GM19025 (cell line): ENCODE results near the gene TMEM61.
"Not testable (repeated sequence)": the region's sequence is repeated elsewhere in the genome, so short reads cannot be mapped to it uniquely, and the experiment has no call there.

ENCODE experiments used
- ATAC-seq: cut with Tn5 transposase; IDR thresholded peaks from one replicate; pipeline ENCODE4 v1.9.1; 2021; ENCODE audit warnings: mild to moderate bottlenecking, low read depth, moderate library complexity; ENCODE audit not compliant: unreplicated experiment

Gene TMEM61

DNA sequence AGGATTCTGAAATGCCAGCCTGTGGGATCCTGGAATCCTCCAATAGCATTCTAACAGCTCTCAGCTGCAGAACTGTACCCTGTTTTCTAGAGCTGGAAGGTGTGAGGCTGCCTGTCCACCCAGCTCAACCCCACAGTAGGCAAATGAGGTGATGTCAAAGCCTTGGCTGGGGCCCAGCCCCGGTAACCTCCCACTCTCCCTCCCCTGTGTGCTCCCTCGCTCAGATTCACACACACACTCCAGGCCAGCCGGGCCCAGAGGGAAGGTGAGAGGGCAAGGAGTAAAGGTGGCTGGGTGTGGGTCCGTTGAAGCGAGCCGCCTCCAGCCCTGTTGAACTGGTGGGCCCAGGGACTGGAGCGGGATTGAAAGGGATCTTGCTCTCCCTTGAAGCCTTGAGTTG, 18.2 kb downstream of the TMEM61 start, which contains the start of gene BSND:
Gene BSND (plus strand): TSS at position 257 of the 400 bp plus-strand sequence. CDS start 254 bp downstream, outside the sequence.
- ATAC-seq, result no peak

DNA sequence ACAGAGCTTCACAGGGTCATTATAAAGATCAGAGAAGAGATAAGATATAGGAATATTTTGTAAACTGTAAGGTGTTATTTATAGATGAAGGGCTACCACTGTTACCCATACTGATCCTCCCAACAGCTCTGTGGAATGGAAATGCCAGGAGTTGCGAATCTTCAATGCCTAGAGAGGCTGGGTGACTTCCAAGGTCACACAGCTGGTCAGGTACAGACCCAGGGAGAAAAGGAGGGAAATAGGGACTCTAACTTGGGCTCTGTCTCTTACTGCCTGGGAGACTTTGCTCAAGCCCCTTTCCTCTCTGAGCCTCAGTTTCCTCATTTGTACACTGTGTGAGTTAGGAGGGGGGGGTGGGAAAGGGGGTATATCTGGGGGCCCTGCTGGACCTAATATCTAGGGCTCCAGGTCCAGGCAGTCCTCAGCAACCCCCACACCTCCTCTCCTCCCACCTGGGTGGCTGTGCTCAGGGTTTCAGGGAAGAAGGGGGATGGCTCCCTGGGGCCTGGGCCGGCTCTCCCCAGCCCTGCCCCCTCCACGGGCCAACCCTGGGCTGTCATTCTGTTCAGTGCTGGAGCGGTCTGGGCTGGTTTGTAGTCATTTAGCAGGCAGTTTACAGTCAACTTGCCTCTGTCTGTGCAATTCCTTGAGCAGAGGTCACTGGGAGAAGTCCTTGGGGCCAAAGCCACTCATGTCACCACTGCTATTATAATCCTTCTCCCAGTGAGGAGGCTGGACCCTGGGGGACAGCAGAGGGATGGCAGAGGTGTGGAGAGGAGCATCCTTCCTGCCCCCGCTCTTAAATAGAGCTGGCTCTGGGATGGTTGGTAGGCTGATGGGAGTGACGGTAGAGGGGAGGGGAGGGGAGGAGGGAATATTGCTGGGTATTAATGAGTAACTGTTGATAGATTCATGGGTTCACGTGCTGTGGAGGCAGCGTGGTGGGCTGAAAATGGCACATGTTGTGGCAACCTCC, 20.0 kb downstream of the TMEM61 start:
- no peak for ATAC-seq

DNA sequence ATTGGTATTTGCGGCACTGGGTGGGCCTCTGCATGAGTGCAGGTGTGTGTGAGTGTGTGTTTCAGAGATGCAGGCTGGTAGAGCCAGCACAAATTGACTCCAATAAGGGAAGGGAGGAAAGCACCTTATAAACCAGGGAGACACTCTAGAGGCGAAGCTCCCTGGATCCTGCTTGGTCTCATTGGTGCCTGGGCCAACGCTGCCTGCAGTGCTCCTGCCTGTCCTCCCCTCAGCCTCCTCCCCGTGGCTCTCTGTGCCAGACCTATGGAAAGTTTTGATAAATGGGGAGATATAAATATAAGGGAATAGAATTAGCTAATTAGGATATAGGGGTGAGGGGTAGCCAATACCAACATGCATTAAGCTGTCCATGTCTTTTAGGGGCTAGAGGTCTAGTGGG, 20.9 kb downstream of the TMEM61 start:
- no peak for ATAC-seq

- no peak for ATAC-seq
Observed at GRCh38 chr1:55002686-55003085, 22.3 kb downstream of the TMEM61 start.

DNA sequence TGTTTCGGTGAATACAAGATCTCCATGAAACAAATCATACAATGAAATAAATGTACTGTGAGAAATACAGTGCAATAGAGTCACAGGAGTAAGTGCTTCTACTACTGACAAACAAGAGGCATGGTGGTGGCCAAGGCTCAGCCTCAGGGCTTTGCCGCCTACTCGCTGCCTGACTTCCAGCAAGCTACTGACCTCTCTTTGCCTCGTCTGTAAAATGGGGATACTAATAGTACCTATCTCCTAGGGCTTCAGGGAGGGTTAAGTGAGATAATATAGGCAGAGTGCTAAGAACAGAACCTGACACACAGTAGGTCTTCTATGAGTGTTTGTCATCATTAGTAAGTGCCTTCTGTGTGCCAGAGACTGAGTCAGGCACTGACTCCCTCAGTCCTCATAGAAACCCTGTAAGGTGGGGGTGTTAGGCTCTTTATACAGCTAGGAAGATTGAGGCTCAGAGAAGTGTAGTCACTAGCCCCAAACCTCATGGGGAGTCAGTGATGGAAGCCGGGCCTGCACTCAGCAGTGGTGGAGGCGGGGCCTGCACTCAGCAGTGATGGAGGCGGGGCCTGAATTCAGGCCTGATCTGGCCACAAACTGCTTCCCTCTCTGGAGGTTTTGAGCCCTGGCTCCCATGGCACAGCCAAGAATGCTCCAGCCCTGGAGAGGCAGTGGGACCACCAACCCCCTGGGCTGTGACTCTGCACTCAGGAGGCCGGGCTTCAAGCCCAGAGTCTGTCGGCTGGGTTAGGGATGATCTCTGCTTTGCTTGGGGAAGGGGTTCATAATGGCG, 25.1 kb downstream of the TMEM61 start:
- no peak for ATAC-seq

DNA sequence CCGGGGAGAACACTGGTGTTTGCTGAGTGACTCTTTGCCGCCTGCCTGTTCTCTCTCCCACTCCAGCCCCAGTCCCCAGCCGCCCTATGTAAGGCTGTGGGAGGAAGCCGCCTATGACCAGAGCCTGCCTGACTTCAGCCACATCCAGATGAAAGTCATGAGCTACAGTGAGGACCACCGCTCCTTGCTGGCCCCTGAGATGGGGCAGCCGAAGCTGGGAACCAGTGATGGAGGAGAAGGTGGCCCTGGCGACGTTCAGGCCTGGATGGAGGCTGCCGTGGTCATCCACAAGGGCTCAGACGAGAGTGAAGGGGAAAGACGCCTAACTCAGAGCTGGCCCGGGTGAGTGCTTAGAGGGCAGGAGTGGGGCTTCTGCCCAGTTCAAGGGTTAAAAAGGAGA, 26.5 kb downstream of the TMEM61 start:
- ATAC-seq, result no peak

DNA sequence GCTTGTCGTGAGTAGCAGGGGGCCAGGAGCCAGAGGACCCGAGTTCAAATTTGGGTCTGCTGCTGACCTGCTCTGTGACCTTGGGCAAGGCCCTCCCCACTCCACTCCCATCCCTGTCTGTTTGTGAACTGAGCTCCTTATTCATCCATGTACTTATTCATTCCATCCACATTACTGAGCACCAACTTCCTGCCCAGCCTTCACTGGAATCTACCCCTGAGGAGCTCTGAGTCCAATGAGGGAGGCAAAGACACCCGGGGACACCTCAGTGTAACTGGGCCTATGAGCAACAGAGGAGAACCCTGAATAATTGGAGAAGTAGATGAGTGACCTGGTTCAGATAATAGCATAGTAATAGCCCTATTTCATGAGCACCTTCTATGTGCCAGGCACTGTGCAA, 27.2 kb downstream of the TMEM61 start:
- no peak for ATAC-seq

DNA sequence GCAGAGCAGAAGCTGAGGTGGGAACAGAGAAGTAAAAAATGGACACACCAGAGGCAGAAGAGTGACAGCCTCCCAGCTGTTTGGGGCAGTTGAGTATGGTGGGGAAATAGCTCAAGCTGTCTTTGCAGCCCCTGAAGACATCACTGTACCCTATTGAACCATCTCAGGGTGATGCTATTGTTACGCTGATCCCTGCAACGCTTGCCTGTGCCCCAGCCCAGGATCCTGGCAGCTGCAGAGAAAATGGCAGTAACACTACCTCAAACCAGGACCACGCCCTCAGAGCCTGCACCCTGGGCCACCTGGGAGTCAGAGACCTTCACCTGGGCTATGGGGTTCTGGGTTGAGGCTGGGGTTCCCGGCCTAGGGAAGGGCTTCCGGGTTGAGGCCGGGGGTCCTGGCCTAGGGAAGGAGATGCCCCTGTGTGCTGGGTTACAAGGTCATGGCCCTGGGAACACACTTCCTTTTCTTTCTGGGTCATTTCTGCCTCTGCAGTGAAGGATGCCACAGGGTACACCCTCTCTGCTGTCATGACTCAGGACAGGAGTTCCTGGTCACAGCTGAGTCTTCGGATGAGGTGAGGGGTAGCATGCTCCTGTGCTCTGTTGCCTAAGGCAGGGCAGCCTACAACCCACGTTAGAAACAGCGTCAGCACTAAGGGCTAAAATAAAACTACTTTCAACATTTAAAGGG, 29.9 kb downstream of the TMEM61 start:
- ATAC-seq, result no peak

DNA sequence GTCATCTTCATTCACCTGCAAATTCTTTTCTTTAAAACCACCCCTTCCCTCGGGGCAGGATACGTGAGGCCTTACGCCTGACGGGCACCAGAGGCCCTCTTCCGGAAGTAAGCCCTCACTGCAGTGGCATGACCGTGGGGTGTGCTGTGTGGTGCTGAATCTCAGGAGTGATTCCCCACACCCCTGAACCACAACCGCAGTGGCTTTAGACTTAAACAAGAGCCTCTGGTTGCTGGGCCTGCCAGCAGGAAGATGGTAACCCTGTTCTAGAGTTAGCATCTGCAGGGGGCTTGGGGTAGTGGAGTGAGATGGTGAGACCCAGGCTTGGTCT, 30.4 kb downstream of the TMEM61 start:
- ATAC-seq, result no peak

DNA sequence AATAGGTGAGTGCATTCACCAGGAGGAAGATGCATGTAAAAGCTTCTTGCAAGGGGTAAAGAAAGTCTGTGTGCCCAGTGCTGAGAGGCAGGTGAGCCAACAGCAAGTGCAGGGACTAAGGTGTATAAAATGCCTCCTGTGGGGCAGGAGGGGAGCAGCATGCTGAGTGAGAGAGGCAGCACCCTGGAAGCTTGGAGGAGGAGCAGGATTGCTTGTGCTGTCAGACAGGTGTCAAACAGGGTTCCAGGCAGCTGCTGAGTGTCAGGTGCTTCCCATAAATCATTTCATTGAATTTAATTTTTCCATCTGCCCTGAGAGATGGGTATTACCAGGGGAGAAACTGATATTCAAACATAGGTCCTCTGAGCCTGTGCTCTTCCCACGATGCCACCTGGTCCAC, 32.2 kb downstream of the TMEM61 start:
- no peak for ATAC-seq

- no peak for ATAC-seq
Observed at GRCh38 chr1:55015123-55015522, 34.7 kb downstream of the TMEM61 start.

GRCh38 chr1:55015731-55016620, 35.5 kb downstream of the TMEM61 start:
- ATAC-seq, result no peak

DNA sequence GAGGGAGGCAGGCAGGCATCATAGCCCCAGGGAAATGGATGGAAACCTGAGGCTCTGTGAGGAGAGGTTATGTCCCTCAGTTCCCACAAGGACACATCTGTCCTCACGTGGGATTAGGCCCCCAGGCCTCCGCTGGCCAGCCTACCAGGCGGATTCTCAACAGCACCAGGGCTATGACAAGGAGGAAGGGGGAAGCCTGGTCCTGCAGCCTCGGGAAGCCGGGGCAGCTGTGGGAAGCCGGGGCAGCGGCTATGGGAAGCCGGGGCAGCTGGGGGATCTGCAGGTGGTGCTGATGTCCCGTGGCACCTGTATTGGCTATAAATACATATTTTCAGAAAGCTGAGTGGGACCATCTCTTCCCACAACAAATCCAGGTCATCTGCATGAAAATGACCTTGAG, 38.0 kb downstream of the TMEM61 start:
- ATAC-seq, result no peak

- peak; percentile 63 for ATAC-seq
Observed at GRCh38 chr1:55021942-55022546, 41.6 kb downstream of the TMEM61 start.

DNA sequence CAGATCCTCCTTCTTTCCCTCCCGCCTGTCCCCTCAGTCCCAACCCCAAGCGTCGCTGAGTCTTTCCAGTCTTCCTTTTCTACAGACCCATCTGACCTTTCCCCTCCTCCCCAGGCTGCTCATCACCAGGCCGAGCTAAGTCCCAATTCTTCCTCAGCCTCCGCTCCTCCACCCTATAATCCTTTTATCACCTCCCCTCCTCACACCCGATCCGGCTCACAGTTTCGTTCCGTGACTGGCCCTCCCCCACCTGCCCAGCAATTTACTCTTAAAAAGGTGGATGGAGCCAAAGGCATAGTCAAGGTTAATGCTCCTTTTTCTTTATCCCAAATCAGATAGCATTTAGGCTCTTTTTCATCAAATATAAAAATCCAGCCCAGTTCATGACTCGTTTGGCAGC, 43.7 kb downstream of the TMEM61 start:
- ATAC-seq, result not testable (repeated sequence)

- ATAC-seq, result not testable (repeated sequence)
Observed at GRCh38 chr1:55026682-55027081, 46.3 kb downstream of the TMEM61 start.

DNA sequence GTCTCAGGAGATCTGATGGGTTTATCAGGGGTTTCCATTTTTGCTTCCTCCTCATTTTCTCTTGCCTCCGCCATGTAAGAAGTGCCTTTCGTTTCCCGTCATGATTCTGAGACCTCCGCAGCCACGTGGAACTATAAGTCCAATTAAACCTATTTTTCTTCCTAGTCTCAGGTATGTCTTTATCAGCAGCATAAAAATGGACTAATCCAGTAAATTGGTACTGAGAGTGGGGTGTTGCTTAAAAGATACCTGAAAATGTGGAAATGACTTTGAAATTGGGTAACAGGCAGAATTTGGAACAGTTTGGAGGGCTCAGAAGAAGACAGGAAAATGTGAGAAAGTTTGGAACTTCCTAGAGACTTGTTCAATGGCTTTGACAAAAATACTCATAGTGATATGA, 50.7 kb downstream of the TMEM61 start:
- not testable (repeated sequence) for ATAC-seq

GRCh38 chr1:55033265-55033614, 52.8 kb downstream of the TMEM61 start:
- no peak for ATAC-seq

DNA sequence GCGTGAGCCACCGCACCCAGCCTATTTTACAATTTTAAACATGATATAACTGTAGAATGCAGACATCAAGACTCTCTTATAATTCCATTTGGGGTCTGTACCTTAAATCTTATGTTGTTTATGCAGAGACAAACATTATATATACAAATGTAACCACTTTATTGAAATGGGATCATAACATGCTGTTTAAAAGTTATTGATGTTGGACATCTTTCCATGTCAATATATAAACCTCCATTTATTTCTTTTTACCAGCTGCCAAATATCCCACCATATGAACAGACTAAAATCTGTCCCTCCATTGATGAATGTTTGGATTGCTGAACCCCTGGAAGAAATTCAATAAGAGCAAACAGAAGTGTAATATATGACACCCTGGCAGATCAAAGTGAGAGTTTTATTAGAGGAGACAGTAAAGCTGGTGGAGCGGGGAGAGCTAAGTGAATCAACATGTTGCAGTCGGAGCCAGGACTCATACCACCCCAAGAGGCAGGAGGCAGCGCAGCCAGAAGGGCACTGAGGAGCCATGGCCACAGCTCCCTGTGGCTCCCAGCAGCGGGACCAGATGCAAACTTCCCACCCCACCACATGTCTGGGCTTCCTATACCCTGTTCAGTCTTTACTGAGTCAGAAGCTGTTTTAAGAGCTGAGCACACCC, 54.2 kb downstream of the TMEM61 start:
- ATAC-seq, result no peak
